Progenitor cell of endocrine pancreas (in vitro differentiated cells): ENCODE data around the gene CPLX1. TPM values are rescaled to one million over a fixed set of nuclear protein-coding genes. Genes with fewer than 3 reads are reported as not detected.
A peak's percentile ranks its signal among the peaks of the same experiment; 100 is the strongest.
"Not testable (repeated sequence)": the region's sequence is repeated elsewhere in the genome, so short reads cannot be mapped to it uniquely, and the experiment has no call there.

Source experiments
- DNase-seq: peaks from one replicate; pipeline ENCODE4 v3.0.0; 2021; ENCODE audit warnings: low spot score; ENCODE audit not compliant: unreplicated experiment
- H3K27ac Mint-ChIP-seq: 2 replicates; pipeline ENCODE4 v1.8.0; 2021; ENCODE audit warnings: mild to moderate bottlenecking, moderate library complexity, mixed read lengths
- H3K27me3 Mint-ChIP-seq: 2 replicates; pipeline ENCODE4 v1.8.0; 2021; ENCODE audit warnings: mixed read lengths
- H3K36me3 Mint-ChIP-seq: 2 replicates; pipeline ENCODE4 v1.8.0; 2022; ENCODE audit warnings: mixed read lengths; ENCODE audit not compliant: insufficient read depth
- H3K4me1 Mint-ChIP-seq: 2 replicates; pipeline ENCODE4 v1.8.0; 2021; ENCODE audit warnings: low read depth, mixed read lengths
- H3K4me3 Mint-ChIP-seq: 2 replicates; pipeline ENCODE4 v1.8.0; 2021; ENCODE audit warnings: low read depth, mild to moderate bottlenecking, moderate library complexity, mixed read lengths
- H3K9me3 Mint-ChIP-seq: 2 replicates; pipeline ENCODE4 v1.8.0; 2021; ENCODE audit warnings: low read depth, mixed read lengths
- total RNA-seq: library from RNA; stranded (reverse); gene quantifications from 2 replicates; pipeline ENCODE4 v1.2.1, GENCODE V29; 2021
- TF ChIP-seq, protein P1 (sequence below): fragments of 200-600 bp; sonication (generic); IDR thresholded peaks from one replicate; pipeline ENCODE4 v1.5.0; 2021; ENCODE audit warnings: antibody characterized with exemption, mild to moderate bottlenecking; ENCODE audit not compliant: unreplicated experiment

CPLX1 gene
- total RNA-seq, 1 donor from 2014 or later = 1.4 TPM

DNA sequence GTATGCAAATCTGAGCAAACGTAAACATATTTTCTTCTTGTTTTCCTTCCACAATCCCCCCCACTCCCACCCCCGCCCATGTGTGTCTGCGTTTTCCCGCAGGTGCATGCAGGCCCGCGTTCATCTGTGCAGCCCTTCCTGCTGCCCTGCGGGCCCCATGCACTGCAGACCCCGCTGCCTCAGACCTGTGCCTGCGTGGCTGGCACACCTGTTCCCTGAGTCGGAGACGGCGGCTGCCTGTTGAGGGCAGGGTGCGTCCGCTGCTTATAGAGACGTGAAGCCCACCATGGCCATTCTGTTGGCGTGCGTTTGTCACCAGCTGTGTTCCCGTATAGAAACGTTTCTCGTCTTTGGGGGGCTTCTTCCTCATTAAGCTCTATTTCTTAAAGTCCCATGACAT is 68.8 kb downstream of the CPLX1 start:
- no peak overlapping the region for H3K4me3 Mint-ChIP-seq
- H3K36me3 Mint-ChIP-seq = peaks cover 41% of the 10 kb centered on the region

DNA sequence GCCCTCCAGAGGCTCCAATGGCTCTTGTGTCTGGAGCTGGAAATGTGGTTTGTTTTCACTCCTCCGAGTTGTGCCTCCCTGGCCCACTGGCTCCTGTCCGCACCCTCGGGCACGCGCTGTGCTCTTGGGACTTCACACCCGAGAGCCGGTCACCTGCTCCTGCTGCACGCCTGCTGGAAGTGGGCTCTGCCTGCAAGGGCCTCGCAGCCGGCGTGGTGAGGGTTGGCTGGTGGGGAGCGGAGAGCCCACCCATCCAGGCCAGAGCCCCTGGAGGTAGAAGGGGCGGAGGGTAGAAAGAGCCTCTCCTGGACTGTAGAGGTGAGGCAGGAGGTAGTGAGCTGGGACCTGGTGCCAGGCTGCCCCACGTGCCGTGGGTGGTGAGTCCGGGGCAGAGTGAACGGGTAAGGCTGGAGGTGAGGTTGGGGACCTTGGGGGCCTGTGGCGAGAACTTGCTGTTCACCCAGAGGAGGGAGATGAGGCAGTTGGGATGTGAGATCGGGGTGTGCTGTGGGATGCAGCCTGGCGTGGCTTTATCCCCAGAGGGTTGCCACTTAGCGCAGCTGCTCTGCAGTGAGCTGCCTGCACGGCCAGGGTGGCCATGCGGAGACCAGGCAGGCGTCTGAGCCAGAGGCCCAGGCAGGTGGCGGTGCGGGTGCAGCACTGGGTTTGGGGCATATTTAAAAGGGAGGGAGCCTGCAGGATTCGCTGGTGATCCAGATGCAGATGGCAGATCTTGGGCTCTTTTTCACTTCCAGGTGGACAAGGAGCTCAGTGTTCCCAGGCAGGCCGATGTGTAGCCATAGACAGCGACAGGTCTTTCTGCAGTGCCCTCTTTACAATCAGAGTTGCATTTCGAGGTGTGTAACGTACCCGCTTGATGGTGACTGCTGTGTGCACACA is 71.5 kb downstream of the CPLX1 start:
- DNase-seq = no peak
- Mint-ChIP-seq H3K4me3 (no peak overlapping the region), H3K27me3 (no peaks in the 10 kb centered on the region), H3K27ac (peak overlapping the region; percentile 45), H3K9me3 (no peaks in the 10 kb centered on the region), H3K36me3 (peaks cover 35% of the 10 kb centered on the region), H3K4me1 (no peaks in the 10 kb centered on the region)
- TF ChIP-seq, protein P1, sequence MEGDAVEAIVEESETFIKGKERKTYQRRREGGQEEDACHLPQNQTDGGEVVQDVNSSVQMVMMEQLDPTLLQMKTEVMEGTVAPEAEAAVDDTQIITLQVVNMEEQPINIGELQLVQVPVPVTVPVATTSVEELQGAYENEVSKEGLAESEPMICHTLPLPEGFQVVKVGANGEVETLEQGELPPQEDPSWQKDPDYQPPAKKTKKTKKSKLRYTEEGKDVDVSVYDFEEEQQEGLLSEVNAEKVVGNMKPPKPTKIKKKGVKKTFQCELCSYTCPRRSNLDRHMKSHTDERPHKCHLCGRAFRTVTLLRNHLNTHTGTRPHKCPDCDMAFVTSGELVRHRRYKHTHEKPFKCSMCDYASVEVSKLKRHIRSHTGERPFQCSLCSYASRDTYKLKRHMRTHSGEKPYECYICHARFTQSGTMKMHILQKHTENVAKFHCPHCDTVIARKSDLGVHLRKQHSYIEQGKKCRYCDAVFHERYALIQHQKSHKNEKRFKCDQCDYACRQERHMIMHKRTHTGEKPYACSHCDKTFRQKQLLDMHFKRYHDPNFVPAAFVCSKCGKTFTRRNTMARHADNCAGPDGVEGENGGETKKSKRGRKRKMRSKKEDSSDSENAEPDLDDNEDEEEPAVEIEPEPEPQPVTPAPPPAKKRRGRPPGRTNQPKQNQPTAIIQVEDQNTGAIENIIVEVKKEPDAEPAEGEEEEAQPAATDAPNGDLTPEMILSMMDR = no peak

More for the DNA sequence above, 68.8 kb downstream of the CPLX1 start:
- Mint-ChIP-seq H3K9me3 (peaks cover 7% of the 10 kb centered on the region), H3K27me3 (no peaks in the 10 kb centered on the region), H3K27ac (no peak overlapping the region), H3K4me1 (peaks cover 1% of the 10 kb centered on the region)
- DNase-seq = no peak
- TF ChIP-seq, protein P1 = no peak

DNA sequence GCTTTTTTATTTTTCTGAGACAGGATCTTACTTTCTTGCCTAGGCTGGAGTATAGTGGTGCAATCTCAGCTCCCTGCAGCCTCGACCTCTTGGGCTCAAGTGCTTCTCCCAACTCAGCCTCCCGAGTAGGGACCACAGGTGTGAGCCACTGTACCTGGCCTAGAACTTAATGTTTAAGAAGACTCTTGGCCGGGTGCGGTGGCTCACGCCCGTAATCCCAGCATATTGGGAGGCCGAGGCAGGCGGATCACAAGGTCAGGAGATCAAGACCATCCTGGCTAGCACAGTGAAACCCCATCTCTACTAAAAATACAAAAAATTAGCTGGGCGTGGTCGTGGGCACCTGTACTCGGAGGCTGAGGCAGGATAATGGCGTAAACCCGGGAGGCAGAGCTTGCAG is 72.7 kb downstream of the CPLX1 start:
- H3K27ac Mint-ChIP-seq, H3K27me3 Mint-ChIP-seq, H3K9me3 Mint-ChIP-seq, H3K4me1 Mint-ChIP-seq, H3K4me3 Mint-ChIP-seq, DNase-seq: not testable (repeated sequence)
- H3K36me3 Mint-ChIP-seq = peaks cover 41% of the 10 kb centered on the region

DNA sequence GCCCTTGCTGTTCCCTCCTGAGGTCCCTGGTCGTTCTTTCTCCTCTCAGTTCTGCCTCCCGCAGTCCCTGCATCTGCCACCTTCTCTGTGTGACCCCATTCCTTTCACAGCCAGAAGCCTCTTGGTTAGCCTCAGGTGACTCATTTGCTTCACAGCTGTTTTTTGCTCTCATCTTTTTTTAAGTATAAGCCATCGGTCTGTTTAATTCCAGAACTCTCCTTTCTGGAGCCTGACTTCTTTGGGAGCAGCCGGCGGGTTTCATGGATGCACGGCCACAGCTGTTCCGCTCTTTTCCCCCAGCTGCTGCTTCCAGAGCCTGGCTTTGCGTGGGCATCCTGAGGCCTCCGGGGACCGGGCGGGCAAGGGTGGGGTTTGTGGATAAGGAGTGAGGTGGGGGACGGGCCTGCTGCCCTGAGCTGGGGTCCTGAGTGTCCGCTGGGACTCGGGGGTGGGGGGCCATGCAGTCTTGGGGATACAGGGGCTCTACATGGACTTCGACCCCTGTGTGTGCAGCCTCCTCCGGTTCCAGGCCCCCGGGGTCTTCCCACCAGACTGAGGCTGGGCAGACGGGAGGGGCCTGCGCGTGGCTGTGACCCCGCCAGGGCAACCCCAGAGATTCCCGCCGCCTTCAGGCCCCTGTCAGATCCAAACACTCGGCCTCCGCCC is 73.6 kb downstream of the CPLX1 start:
- H3K36me3 Mint-ChIP-seq = peaks cover 41% of the 10 kb centered on the region

DNA sequence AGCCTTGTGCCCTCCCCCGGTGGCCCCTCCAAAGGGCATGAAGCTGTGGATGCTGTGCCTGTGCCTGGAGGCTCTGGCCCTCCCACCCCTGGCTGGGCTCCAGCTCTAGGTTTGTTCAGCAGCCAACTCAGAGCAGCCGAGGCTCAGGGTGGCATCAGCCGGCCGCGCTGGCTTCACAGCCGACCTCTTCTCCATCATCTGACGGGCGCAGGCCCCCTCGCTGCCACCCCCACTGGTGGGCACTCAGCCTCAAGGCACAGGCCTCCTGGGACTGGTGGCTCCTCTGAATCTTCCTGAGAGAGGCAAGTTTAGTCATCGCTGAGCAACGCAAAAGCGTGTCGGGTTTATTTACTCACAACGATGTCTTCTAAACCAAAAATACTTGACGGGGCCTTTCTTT is 74.3 kb downstream of the CPLX1 start:
- peaks cover 3% of the 10 kb centered on the region for H3K9me3 Mint-ChIP-seq

More for the DNA sequence above, 73.6 kb downstream of the CPLX1 start:
- H3K4me3 Mint-ChIP-seq = no peak overlapping the region
- TF ChIP-seq, protein P1 = no peak
- no peaks in the 10 kb centered on the region for H3K27me3 Mint-ChIP-seq
- no peaks in the 10 kb centered on the region for H3K4me1 Mint-ChIP-seq
- peaks cover 3% of the 10 kb centered on the region for H3K9me3 Mint-ChIP-seq
- H3K27ac Mint-ChIP-seq = no peak overlapping the region
- no peak for DNase-seq

More for the DNA sequence above, 74.3 kb downstream of the CPLX1 start:
- H3K36me3 Mint-ChIP-seq = peaks cover 36% of the 10 kb centered on the region
- no peak overlapping the region for H3K27ac Mint-ChIP-seq
- DNase-seq = no peak
- TF ChIP-seq, protein P1 = no peak
- H3K4me3 Mint-ChIP-seq = no peak overlapping the region
- H3K4me1 Mint-ChIP-seq = no peaks in the 10 kb centered on the region
- H3K27me3 Mint-ChIP-seq = no peaks in the 10 kb centered on the region
